ENCODE measurements around the gene DNPH1. TPM values are rescaled to one million over a fixed set of nuclear protein-coding genes. Genes with fewer than 3 reads are reported as not detected.

The DNPH1 gene
- total RNA-seq, result 92.9 TPM

GRCh38 chr6:43228951-43229802, at the start of gene DNPH1:
DNPH1 (minus strand) TSS chr6:43229481; CDS start chr6:43229456, 25 bp downstream.
- DNase-seq (ENCODE audit: low read depth in 2 of 3, low spot score in 2 of 3), result peak; percentile 70 to 78 (median 72)

- DNase-seq (ENCODE audit: low read depth in 2 of 3, low spot score in 2 of 3), result no peak
These were observed 49.3 kb upstream of the DNPH1 start for GRCh38 chr6:43278524-43279078.

GRCh38 chr6:43277643-43278523, 48.6 kb upstream of the DNPH1 start:
- DNase-seq (ENCODE audit: low read depth in 2 of 3, low spot score in 2 of 3), result no peak

- no peak for DNase-seq (ENCODE audit: low read depth in 2 of 3, low spot score in 2 of 3)
These were observed 48.0 kb upstream of the DNPH1 start for GRCh38 chr6:43277306-43277642.

- DNase-seq (ENCODE audit: low read depth in 2 of 3, low spot score in 2 of 3), result no peak
These were observed 47.5 kb upstream of the DNPH1 start for GRCh38 chr6:43276577-43277305.

GRCh38 chr6:43275801-43276576, 46.7 kb upstream of the DNPH1 start:
- peak in 2 of 3 donors; percentile 59 to 62 for DNase-seq (ENCODE audit: low read depth in 2 of 3, low spot score in 2 of 3)

GRCh38 chr6:43274916-43275597, 45.8 kb upstream of the DNPH1 start:
- DNase-seq (ENCODE audit: low read depth in 2 of 3, low spot score in 2 of 3), result peak in 1 of 3 donors; percentile 15

GRCh38 chr6:43274127-43274915, 45.0 kb upstream of the DNPH1 start:
- no peak for DNase-seq (ENCODE audit: low read depth in 2 of 3, low spot score in 2 of 3)

- DNase-seq (ENCODE audit: low read depth in 2 of 3, low spot score in 2 of 3), result no peak
These were observed 44.4 kb upstream of the DNPH1 start for GRCh38 chr6:43273707-43274106.

- DNase-seq (ENCODE audit: low read depth in 2 of 3, low spot score in 2 of 3), result no peak
These were observed 42.7 kb upstream of the DNPH1 start for GRCh38 chr6:43271944-43272343.

- no peak for DNase-seq (ENCODE audit: low read depth in 2 of 3, low spot score in 2 of 3)
These were observed 42.0 kb upstream of the DNPH1 start for GRCh38 chr6:43271103-43271815.

- DNase-seq (ENCODE audit: low read depth in 2 of 3, low spot score in 2 of 3), result peak in 2 of 3 donors; percentile 27 to 31
These were observed 40.2 kb upstream of the DNPH1 start for GRCh38 chr6:43269273-43270007.

GRCh38 chr6:43268782-43269272, 39.5 kb upstream of the DNPH1 start:
- DNase-seq (ENCODE audit: low read depth in 2 of 3, low spot score in 2 of 3), result no peak

- DNase-seq (ENCODE audit: low read depth in 2 of 3, low spot score in 2 of 3), result no peak
These were observed 39.0 kb upstream of the DNPH1 start for GRCh38 chr6:43268355-43268700.

- DNase-seq (ENCODE audit: low read depth in 2 of 3, low spot score in 2 of 3), result no peak
These were observed 38.5 kb upstream of the DNPH1 start for GRCh38 chr6:43267619-43268354.

GRCh38 chr6:43265564-43265963, 36.3 kb upstream of the DNPH1 start:
- no peak for DNase-seq (ENCODE audit: low read depth in 2 of 3, low spot score in 2 of 3)
